ENCODE measurements around the gene CRYBB1. TPM values are rescaled to one million over a fixed set of nuclear protein-coding genes. Genes with fewer than 3 reads are reported as not detected.

CRYBB1 gene
- polyA plus RNA-seq, 1 of the 3 experiments (the other 2 are of a cell fraction): 0.05 TPM

GRCh38 chr22:26586556-26587325 lies 31.1 kb downstream of the CRYBB1 start:
- WGBS (ENCODE audit: low lambda C conversion rate): 93% methylated on average over 11 of the region's 11 CpGs
- Histone ChIP-seq H4K20me1 (ENCODE audit: insufficient read depth) (no peaks in the 10 kb centered on the region; the same call in 1 of the 2 replicates), H3K9me3 (no peaks in the 10 kb centered on the region), H3K36me3 (replicated peaks in 1 of 2; ENCODE audit: control insufficient read depth in 1 of 2, insufficient read depth in 2 of 2, low read length in 1 of 2) (peaks cover 3 to 9% of the 10 kb centered on the region in 2 experiments), H3K9me2 (no peaks in the 10 kb centered on the region), H3K79me2 (ENCODE audit: insufficient read depth) (peaks cover 52% of the 10 kb centered on the region), H3K4me3 (ENCODE audit: low read depth in 2 of 2, low read length in 1 of 2) (no peak overlapping the region), H3K4me1 (ENCODE audit: control insufficient read depth in 1 of 2, insufficient read depth in 2 of 2, low read depth in 1 of 2, low read length in 1 of 2) (peaks cover 10 to 17% of the 10 kb centered on the region in 2 experiments; a peak in 3 of 4 replicates), H3K4me2 (no peak overlapping the region), H3K27ac (ENCODE audit: low read depth in 2 of 2, low read length in 1 of 2) (no peak overlapping the region), H3K9ac (no peak overlapping the region), H3K27me3 (ENCODE audit: insufficient read depth) (no peaks in the 10 kb centered on the region), H3F3A (replicated peaks; ENCODE audit: insufficient read depth) (peaks cover 20% of the 10 kb centered on the region), H2AFZ (ENCODE audit: low read depth) (no peak overlapping the region)
- DNase-seq: no peak
- ChIA-PET CTCF (interaction anchor here (1.0 to 1.1 kb wide), 2 partner anchors 15 to 30 kb away, joined by 3 to 4 read pairs; no protein-coding TSS in a partner anchor), POLR2A (no interaction called here)
- TF ChIP-seq TEAD4 (IDR thresholded peaks at IDR 0.05; ENCODE audit: borderline replicate concordance, insufficient read depth) (no peak), EZH2phosphoT487 (IDR thresholded peaks at IDR 0.05; ENCODE audit: borderline replicate concordance, low read depth) (no peak), POLR2AphosphoS5 (IDR thresholded peaks at IDR 0.05; ENCODE audit: low read depth, low read length) (no peak), USF1 (IDR thresholded peaks at IDR 0.05; ENCODE audit: borderline replicate concordance, low read depth) (no peak), IRF3 (IDR thresholded peaks at IDR 0.05; ENCODE audit: low read depth, low read length) (no peak), NFIC (IDR thresholded peaks at IDR 0.05; ENCODE audit: borderline replicate concordance) (no peak), RXRA (IDR thresholded peaks at IDR 0.05; ENCODE audit: borderline replicate concordance, low read depth) (no peak), ZBTB33 (IDR thresholded peaks at IDR 0.05; ENCODE audit: borderline replicate concordance, low read depth) (no peak), FOXM1 (IDR thresholded peaks at IDR 0.05; ENCODE audit: low read depth) (no peak), RCOR1 (IDR thresholded peaks at IDR 0.05; ENCODE audit: low read length) (no peak), SIN3A (IDR thresholded peaks at IDR 0.05; ENCODE audit: borderline replicate concordance, low read depth, low read length) (no peak), TCF12 (IDR thresholded peaks at IDR 0.05) (no peak), GABPA (IDR thresholded peaks at IDR 0.05; ENCODE audit: low read depth) (no peak), YY1 (IDR thresholded peaks at IDR 0.05; ENCODE audit: low read depth) (no peak), JUND (IDR thresholded peaks at IDR 0.05) (no peak), USF2 (IDR thresholded peaks at IDR 0.05; ENCODE audit: borderline replicate concordance, low read depth, low read length) (no peak), CHD2 (IDR thresholded peaks at IDR 0.05; ENCODE audit: low read length, partially characterized antibody) (no peak)
